Suprapubic skin (tissue), 4 donors: ENCODE data around the gene CFL1.

ENCODE experiments used
- CTCF ChIP-seq, 2 donors: fragments of 200-600 bp in 1 of 2; fragments of 450-650 bp in 1 of 2; sonication (generic) in 1 of 2; IDR thresholded peaks; one replicate each; pipeline ENCODE4 v1.5.1; 2016 to 2019; ENCODE audit warnings: antibody characterized with exemption in 2 of 2, mild to moderate bottlenecking in 1 of 2, moderate library complexity in 1 of 2
- POLR2A ChIP-seq, 2 donors: fragments of 450-650 bp; IDR thresholded peaks; one replicate each; pipeline ENCODE4 v1.6.1; 2017; ENCODE audit warnings: antibody characterized with exemption in 2 of 2, mild to moderate bottlenecking in 2 of 2, moderate library complexity in 2 of 2
- POLR2AphosphoS5 ChIP-seq, 3 donors: sonication (generic); formaldehyde crosslinking; IDR thresholded peaks; one replicate each; pipeline ENCODE4 v1.6.1; 2017; ENCODE audit warnings: antibody characterized with exemption in 3 of 3

- TF ChIP-seq POLR2A (IDR thresholded peaks at IDR 0.05), result no peak
- TF ChIP-seq CTCF (IDR thresholded peaks at IDR 0.05), result no peak
- no peak for TF ChIP-seq POLR2AphosphoS5 (IDR thresholded peaks at IDR 0.05)
These were observed 8.2 kb downstream of the CFL1 start for GRCh38 chr11:65849771-65850216.
